Activated gamma-delta T cell treated with Interleukin-2 at 50 U/mL for 16 hours (primary cell): Measurements from ENCODE around the gene LMAN2.
"Not testable (repeated sequence)": the region's sequence is repeated elsewhere in the genome, so short reads cannot be mapped to it uniquely, and the experiment has no call there.

Experiments used
- DNase-seq: peaks from one replicate; pipeline ENCODE4 v3.0.0-alpha.2; 2020

The LMAN2 gene

DNA sequence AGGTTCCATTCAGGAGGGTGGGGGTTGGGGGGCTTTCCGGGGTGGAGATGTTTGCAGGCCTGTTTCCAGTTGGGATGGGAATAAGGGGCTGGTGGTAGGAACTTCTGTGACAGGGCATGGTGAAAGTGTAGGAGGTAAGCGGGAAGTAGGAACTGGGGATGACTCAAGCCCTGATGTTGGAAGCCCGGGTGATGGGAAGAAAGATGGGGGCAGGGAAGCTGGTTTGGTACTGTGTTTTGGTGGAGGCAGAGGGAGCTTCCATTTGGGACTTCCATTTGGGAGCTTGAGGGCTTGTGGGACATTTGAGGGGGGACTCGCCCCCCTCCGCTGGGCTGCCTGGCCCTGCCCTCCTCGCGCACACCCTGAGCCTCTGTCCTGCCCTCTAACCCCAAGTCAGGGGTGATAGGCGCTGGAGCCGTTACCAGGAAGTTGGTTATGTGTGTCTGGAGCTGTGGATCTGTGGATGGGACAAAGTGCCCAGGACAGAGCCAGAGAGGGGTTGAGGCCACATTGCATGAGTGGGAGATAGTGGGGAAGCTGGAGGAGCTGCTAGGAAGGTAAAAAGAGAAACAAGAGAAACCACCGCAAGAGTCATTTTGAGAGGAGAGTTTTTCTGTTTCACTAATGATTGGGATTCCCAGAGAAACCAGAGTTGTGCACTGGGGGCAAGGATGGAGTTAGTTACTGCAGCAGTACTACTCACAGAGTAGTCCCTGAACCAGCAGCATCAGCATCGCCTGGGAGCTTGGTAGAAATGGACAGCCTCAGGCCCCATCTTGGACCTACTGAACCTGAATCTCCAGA, 12.9 kb upstream of the LMAN2 start:
- no peak for DNase-seq

DNA sequence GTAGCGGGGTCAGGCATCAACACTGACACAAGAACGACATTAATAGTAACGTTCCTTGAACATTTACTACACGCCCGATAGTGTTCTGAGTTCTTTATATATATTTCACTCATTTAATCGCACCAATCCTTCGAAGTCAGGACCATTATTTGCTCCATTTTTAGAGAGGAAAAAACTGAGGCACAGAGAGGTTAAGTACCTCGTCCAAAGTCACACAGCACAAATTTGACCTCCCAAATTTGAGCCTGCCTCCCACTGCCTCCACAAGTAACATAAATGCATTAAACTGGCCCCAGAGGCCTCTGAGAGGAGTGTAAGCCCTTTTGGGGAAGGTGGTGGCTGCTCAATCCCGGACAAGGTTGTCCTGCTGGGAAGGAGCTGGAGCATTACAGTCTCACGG, 12.1 kb upstream of the LMAN2 start:
- DNase-seq = no peak

- peak; percentile 53 for DNase-seq
Observed at GRCh38 chr5:177362610-177363507, 11.4 kb upstream of the LMAN2 start.

- DNase-seq = no peak
Observed at GRCh38 chr5:177362292-177362609, 10.8 kb upstream of the LMAN2 start.

GRCh38 chr5:177361418-177362291, 10.2 kb upstream of the LMAN2 start:
- no peak for DNase-seq

GRCh38 chr5:177360740-177361139, 9.3 kb upstream of the LMAN2 start:
- DNase-seq = not testable (repeated sequence)

DNA sequence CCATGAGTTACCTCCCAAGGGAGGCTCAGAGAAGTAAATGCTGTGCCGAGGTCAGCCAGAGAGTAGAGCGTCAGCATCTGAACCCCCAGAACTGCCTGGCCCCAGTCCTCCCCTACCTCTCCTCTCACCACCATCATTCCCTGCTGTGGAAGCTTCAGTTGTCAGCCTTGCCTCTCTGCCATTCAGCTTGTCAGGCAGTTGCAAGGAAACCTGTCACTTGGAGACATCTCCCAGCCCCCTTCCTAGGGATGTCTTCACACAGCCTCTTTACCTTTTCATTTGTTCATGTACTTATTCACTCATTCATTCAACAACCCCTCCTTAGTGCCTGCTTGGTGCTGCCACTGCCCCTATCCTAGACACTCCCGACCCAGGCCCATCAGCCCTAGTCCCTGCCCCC, 8.4 kb upstream of the LMAN2 start:
- DNase-seq = no peak

- DNase-seq = no peak
Observed at GRCh38 chr5:177359451-177359851, 8.0 kb upstream of the LMAN2 start.

DNA sequence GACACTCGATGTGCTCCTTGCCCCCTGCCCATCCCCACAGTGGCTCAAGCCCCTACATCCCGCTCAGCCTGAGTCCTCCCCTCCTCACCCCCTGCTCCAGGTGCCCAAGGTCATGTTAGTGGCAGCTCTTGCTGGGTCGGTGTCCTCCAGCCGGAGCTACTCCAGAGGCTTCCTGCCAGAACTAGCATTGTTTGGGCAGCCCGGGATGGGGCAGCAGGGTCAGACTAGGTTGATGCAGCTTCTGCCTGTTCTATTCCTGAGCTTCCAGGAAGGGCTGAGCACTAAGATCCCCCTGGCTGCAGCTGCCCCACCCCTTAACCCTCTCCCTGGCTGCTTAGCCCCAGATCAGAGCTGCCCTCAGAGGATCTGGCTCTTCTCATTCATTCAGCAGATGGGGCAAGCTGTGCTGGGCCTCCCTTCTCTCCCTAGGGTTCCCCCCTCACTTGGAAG, 6.9 kb upstream of the LMAN2 start:
- no peak for DNase-seq

DNA sequence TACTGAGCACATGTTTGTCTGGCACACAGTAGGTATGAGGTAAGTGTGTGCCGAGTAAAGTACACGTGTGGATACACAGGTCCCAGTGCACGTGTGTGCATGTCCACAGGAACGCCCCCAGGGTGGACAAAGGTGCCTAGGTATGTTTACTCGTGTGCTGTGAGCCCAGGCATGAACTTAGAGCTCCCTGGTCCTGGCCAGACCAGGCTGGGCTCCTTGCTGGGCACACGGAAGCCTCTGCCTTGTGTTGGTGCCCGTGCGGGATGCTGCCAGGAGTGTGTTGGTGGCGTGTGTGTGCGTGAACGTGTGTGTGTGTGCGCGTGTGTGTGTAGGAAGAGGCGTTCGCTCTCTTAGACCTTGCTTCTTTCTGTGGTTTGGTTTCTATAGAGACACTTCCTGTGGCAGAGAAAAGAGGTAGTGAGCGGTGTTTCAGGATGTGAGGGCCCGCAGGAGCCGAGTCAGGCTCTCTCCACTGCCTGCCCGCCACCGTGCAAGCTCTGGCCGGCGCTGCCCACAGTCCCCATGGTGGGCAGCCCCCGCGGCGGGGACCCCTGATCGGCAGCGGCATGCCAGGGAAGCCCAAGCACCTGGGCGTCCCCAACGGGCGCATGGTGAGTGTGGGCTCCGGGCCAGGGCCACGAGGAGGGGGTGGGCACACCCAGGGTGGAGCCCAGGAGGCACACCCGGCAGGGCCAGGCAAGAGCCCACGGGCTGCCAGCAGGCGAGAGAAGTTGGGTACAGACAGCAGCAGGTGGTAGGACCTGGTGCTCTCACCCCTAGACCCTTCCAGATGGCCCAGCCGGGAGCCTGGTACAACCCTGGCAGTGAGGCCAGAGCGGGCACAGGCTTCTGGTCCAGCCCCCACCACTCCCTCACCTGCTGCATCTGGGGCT, 6.2 kb upstream of the LMAN2 start, which contains the start of gene RGS14:
Gene RGS14 (plus strand): TSS at position 466 of the 893 bp plus-strand sequence. CDS start 101 bp downstream, at position 567.
- peak; percentile 74 for DNase-seq

GRCh38 chr5:177357146-177357458, 5.6 kb upstream of the LMAN2 start:
- no peak for DNase-seq

- DNase-seq = no peak
Observed at GRCh38 chr5:177356746-177357145, 5.3 kb upstream of the LMAN2 start.

GRCh38 chr5:177355868-177356168, 4.3 kb upstream of the LMAN2 start:
- DNase-seq = no peak

- no peak for DNase-seq
Observed at GRCh38 chr5:177355162-177355867, 3.8 kb upstream of the LMAN2 start.

GRCh38 chr5:177354711-177355110, 3.2 kb upstream of the LMAN2 start:
- DNase-seq = no peak

GRCh38 chr5:177354256-177354655, 2.8 kb upstream of the LMAN2 start:
- DNase-seq = no peak

- DNase-seq = no peak
Observed at GRCh38 chr5:177353093-177353492, 1.6 kb upstream of the LMAN2 start.

- DNase-seq = no peak
Observed at GRCh38 chr5:177350776-177351391, 584 bp downstream of the LMAN2 start.

GRCh38 chr5:177349762-177350161, 1.7 kb downstream of the LMAN2 start:
- DNase-seq = no peak

DNA sequence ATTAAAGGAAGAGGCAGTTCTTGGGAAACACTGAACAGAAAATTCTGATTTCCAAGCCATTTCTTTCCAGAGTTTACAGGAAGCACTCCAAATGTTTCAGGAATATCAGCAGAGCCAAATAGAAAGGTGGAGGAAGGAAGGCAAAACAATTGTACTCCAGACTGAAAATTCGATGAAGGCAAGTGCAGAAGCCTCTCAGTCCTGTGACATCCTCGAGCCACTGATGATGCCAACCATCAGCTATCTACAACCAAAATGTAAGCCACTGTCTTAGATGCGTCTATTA, 2.2 kb downstream of the LMAN2 start:
- no peak for DNase-seq

DNA sequence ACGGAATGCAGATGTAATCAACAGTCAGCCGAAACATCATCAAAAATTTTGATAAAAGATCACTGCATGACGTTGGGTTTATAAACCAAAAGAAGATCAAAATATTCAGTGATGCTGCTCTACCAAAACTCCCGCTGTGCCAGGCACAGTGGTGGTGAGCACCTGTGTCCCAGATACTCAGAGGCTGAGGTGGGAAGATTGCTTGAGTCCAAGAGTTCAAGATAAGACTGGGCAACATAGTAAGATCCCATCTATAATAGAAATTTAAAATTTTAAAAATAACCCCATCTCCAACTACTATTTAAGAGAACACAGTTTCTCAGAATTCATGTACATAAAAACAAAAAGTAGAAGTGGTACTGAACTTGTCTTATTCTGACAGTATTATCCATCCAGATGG, 3.8 kb downstream of the LMAN2 start:
- no peak for DNase-seq
